Tibial nerve (tissue), 4 donors: ENCODE measurements around the gene WDR5B. TPM values are rescaled to one million over a fixed set of nuclear protein-coding genes. Genes with fewer than 3 reads are reported as not detected.

Source experiments
- DNase-seq, 2 donors: peaks; one replicate each; pipeline ENCODE4 v3.0.0-alpha.2; 2019; ENCODE audit warnings: low spot score in 2 of 2
- H3K27ac ChIP-seq, 4 donors: fragments of 200-600 bp; sonication (generic) in 3 of 4; one replicate each; pipeline ENCODE4 v1.5.1; 2017 to 2019; ENCODE audit warnings: mild to moderate bottlenecking in 1 of 4
- H3K27me3 ChIP-seq, 2 donors: fragments of 200-600 bp; sonication (generic) in 1 of 2; one replicate each; pipeline versions ENCODE4 v1.5.1 to v1.6.0; 2017 to 2019
- H3K36me3 ChIP-seq, 3 donors: fragments of 200-600 bp; sonication (generic); one replicate each; pipeline ENCODE4 v1.5.1; 2018 to 2019
- H3K4me1 ChIP-seq, 4 donors: fragments of 200-600 bp; sonication (generic) in 3 of 4; one replicate each; pipeline ENCODE4 v1.5.1; 2017 to 2019
- H3K4me3 ChIP-seq, 4 donors: fragments of 200-600 bp; sonication (generic) in 3 of 4; one replicate each; pipeline ENCODE4 v1.5.1; 2017 to 2019; ENCODE audit warnings: mild to moderate bottlenecking in 1 of 4, moderate library complexity in 1 of 4
- H3K9me3 ChIP-seq, 4 donors: fragments of 200-600 bp; sonication (generic) in 3 of 4; one replicate each; pipeline ENCODE4 v1.5.1; 2017 to 2019
- CTCF ChIP-seq, 5 experiments: fragments of 200-600 bp in 3 of 5; fragments of 450-650 bp in 2 of 5; sonication (generic) in 3 of 5; IDR thresholded peaks; one replicate each; pipeline ENCODE4 v1.5.1; 2016 to 2019; ENCODE audit warnings: antibody characterized with exemption in 5 of 5, mild to moderate bottlenecking in 3 of 5, moderate library complexity in 2 of 5
- EP300 ChIP-seq, 2 donors: sonication (generic); formaldehyde crosslinking; IDR thresholded peaks; one replicate each; pipeline ENCODE4 v1.6.1; 2017; ENCODE audit warnings: antibody characterized with exemption in 2 of 2, mild to moderate bottlenecking in 1 of 2
- POLR2A ChIP-seq, 2 donors: fragments of 450-650 bp; IDR thresholded peaks; one replicate each; pipeline ENCODE4 v1.6.1; 2017; ENCODE audit warnings: antibody characterized with exemption in 2 of 2, mild to moderate bottlenecking in 2 of 2, moderate library complexity in 2 of 2
- WGBS, 2 donors: methylation state at CpG; one replicate each; pipeline ENCODE4 v1.1.5; 2018; 5-methylcytosine and 5-hydroxymethylcytosine counted together
- total RNA-seq, 4 donors: library from RNA; depleted of rRNA; stranded (reverse); fragments of >200 nt; gene quantifications; one replicate each; pipeline ENCODE4 v1.1.0, GENCODE V29; 2016

WDR5B gene
- total RNA-seq, 4 donors from 2014 or later: 4.4 to 5.1 (median 4.8) TPM

GRCh38 chr3:122392868-122393844 lies 22.7 kb downstream of the WDR5B start:
- Histone ChIP-seq H3K9me3 (no peaks in the 10 kb centered on the region), H3K27ac (peak overlapping the region in 1 of 4 donors; percentile 33), H3K4me1 (peaks cover 0 to 4% (median 0%) of the 10 kb centered on the region in 4 donors), H3K4me3 (no peak overlapping the region), H3K36me3 (no peaks in the 10 kb centered on the region), H3K27me3 (no peaks in the 10 kb centered on the region)
- TF ChIP-seq CTCF (IDR thresholded peaks at IDR 0.05) (peak; percentile 55 to 70 (median 64)), POLR2A (IDR thresholded peaks at IDR 0.05) (no peak)
- no peak for DNase-seq
- WGBS, 2 donors: 47% methylated on average over 2 of the region's 2 CpGs

- no peaks in the 10 kb centered on the region for H3K9me3 ChIP-seq
- H3K4me3 ChIP-seq: no peak overlapping the region
- no peak for TF ChIP-seq POLR2A (IDR thresholded peaks at IDR 0.05)
- no peak for TF ChIP-seq EP300 (IDR thresholded peaks at IDR 0.05)
- H3K27ac ChIP-seq: no peak overlapping the region
- no peaks in the 10 kb centered on the region for H3K27me3 ChIP-seq
- H3K36me3 ChIP-seq: no peaks in the 10 kb centered on the region
- WGBS, 2 donors: 41 to 82% methylated on average over 2 of the region's 2 CpGs
- peaks cover 0 to 8% (median 0%) of the 10 kb centered on the region in 4 donors for H3K4me1 ChIP-seq
- no peak for DNase-seq
Observed at GRCh38 chr3:122391681-122392446, 24.0 kb downstream of the WDR5B start.

GRCh38 chr3:122390665-122391064 lies 25.2 kb downstream of the WDR5B start:
- H3K4me3 ChIP-seq: no peak overlapping the region
- no peak overlapping the region for H3K27ac ChIP-seq
- TF ChIP-seq POLR2A (IDR thresholded peaks at IDR 0.05) (no peak), EP300 (IDR thresholded peaks at IDR 0.05) (no peak), CTCF (IDR thresholded peaks at IDR 0.05) (no peak)
- H3K9me3 ChIP-seq: no peaks in the 10 kb centered on the region
- peaks cover 0 to 19% (median under 1%) of the 10 kb centered on the region in 4 donors for H3K4me1 ChIP-seq
- no peaks in the 10 kb centered on the region for H3K27me3 ChIP-seq
- 39 to 52% methylated on average over 4 of the region's 4 CpGs for WGBS, 2 donors
- no peaks in the 10 kb centered on the region for H3K36me3 ChIP-seq
- no peak for DNase-seq

- H3K27ac ChIP-seq: no peak overlapping the region
- 87 to 94% methylated on average over 4 of the region's 4 CpGs for WGBS, 2 donors
Observed at GRCh38 chr3:122389892-122390291, 26.0 kb downstream of the WDR5B start.

More at GRCh38 chr3:122389892-122390291, 26.0 kb downstream of the WDR5B start:
- Histone ChIP-seq H3K4me1 (peaks cover 0 to 27% (median 5%) of the 10 kb centered on the region in 4 donors), H3K27me3 (no peaks in the 10 kb centered on the region), H3K4me3 (no peak overlapping the region), H3K9me3 (no peaks in the 10 kb centered on the region), H3K36me3 (no peaks in the 10 kb centered on the region)
- DNase-seq: no peak
- TF ChIP-seq POLR2A (IDR thresholded peaks at IDR 0.05) (no peak), CTCF (IDR thresholded peaks at IDR 0.05) (no peak), EP300 (IDR thresholded peaks at IDR 0.05) (no peak)
